ENCODE results near the gene CARMIL1. TPM values are rescaled to one million over a fixed set of nuclear protein-coding genes. Genes with fewer than 3 reads are reported as not detected.

CARMIL1 gene
- polyA plus RNA-seq, 1 of the 3 experiments (the other 2 are of a cell fraction): 1.7 TPM

DNA sequence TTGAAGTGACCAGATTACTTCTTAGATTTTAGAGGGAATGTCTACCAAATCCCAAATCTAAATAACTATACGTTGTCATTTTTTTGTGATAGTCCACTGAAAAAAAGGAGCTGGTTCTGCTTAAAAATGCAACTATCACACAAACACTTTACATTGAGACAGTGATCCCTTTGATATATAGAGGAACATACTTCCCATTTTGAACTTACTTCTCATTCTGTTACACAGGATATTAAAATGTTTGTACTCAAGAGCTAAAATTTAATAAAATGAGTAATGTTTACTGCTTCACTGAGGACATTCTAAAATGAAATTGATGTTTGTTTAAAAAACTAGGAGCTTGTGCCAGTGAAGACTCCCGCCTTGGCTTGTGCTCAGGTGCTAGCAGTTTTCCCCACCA is 174.1 kb downstream of the CARMIL1 start (continued):
- TF ChIP-seq, protein P1, sequence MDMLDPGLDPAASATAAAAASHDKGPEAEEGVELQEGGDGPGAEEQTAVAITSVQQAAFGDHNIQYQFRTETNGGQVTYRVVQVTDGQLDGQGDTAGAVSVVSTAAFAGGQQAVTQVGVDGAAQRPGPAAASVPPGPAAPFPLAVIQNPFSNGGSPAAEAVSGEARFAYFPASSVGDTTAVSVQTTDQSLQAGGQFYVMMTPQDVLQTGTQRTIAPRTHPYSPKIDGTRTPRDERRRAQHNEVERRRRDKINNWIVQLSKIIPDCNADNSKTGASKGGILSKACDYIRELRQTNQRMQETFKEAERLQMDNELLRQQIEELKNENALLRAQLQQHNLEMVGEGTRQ (IDR thresholded peaks at IDR 0.05; ENCODE audit: borderline replicate concordance, low read depth, low read length): no peak

DNA sequence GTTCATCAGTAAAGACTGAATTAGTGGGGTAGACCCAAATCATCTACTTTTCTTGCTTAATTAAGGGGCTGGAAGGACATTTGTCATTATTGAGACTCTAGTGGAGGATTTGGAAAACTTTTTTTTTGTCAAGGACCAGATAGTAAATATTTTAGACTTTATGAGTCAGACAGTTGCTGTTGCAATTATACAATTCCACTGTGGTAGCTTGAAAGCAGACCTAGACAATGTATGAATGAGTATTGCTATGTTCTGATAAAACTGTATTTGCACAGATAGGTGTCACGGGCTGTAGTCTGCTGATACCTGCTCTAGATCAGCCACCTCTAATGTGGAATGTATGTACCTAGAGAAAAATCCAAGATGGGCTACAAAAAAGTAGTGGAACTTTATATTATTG is 175.0 kb downstream of the CARMIL1 start:
- no peaks in the 10 kb centered on the region for H3K27me3 ChIP-seq (ENCODE audit: insufficient read depth)
- H3K4me1 ChIP-seq (ENCODE audit: control insufficient read depth in 1 of 2, insufficient read depth in 2 of 2, low read depth in 1 of 2, low read length in 1 of 2): peaks cover 5% of the 10 kb centered on the region in 2 experiments; a peak in 2 of 4 replicates
- no peaks in the 10 kb centered on the region for H3K36me3 ChIP-seq (replicated peaks in 1 of 2; ENCODE audit: control insufficient read depth in 1 of 2, insufficient read depth in 2 of 2, low read length in 1 of 2)
- WGBS (ENCODE audit: low lambda C conversion rate): 80% methylated on average over 1 of the region's 1 CpG
- H3K79me2 ChIP-seq (ENCODE audit: insufficient read depth): no peaks in the 10 kb centered on the region
- DNase-seq: no peak
- no peak overlapping the region for H3K9ac ChIP-seq
- H3K4me3 ChIP-seq (ENCODE audit: low read depth in 2 of 2, low read length in 1 of 2): no peak overlapping the region
- H2AFZ ChIP-seq (ENCODE audit: low read depth): no peak overlapping the region
- no peak overlapping the region for H3K4me2 ChIP-seq
- H3K9me2 ChIP-seq: no peaks in the 10 kb centered on the region
- ChIA-PET POLR2A (no interaction called here), CTCF (interaction anchor here (0.6 to 1.9 kb wide), 3 partner anchors 10 to 175 kb away, joined by 3 to 8 read pairs (median 3); partner anchors contain the start of gene CARMIL1)
- TF ChIP-seq POLR2AphosphoS5 (IDR thresholded peaks at IDR 0.05; ENCODE audit: low read depth, low read length): no peak
- no peak for TF ChIP-seq GATA2 (CRISPR knock-in tag; IDR thresholded peaks at IDR 0.05)
- TF ChIP-seq NFIC (IDR thresholded peaks at IDR 0.05; ENCODE audit: borderline replicate concordance): no peak
- TF ChIP-seq TEAD4 (IDR thresholded peaks at IDR 0.05; ENCODE audit: borderline replicate concordance, insufficient read depth): no peak
- no peak for TF ChIP-seq EZH2phosphoT487 (IDR thresholded peaks at IDR 0.05; ENCODE audit: borderline replicate concordance, low read depth)
- no peak for TF ChIP-seq FOXM1 (IDR thresholded peaks at IDR 0.05; ENCODE audit: low read depth)
- TF ChIP-seq FOXJ3 (CRISPR knock-in tag; IDR thresholded peaks at IDR 0.05): no peak
- TF ChIP-seq RAD21 (IDR thresholded peaks at IDR 0.05; ENCODE audit: low read length): no peak
- TF ChIP-seq, protein P2, sequence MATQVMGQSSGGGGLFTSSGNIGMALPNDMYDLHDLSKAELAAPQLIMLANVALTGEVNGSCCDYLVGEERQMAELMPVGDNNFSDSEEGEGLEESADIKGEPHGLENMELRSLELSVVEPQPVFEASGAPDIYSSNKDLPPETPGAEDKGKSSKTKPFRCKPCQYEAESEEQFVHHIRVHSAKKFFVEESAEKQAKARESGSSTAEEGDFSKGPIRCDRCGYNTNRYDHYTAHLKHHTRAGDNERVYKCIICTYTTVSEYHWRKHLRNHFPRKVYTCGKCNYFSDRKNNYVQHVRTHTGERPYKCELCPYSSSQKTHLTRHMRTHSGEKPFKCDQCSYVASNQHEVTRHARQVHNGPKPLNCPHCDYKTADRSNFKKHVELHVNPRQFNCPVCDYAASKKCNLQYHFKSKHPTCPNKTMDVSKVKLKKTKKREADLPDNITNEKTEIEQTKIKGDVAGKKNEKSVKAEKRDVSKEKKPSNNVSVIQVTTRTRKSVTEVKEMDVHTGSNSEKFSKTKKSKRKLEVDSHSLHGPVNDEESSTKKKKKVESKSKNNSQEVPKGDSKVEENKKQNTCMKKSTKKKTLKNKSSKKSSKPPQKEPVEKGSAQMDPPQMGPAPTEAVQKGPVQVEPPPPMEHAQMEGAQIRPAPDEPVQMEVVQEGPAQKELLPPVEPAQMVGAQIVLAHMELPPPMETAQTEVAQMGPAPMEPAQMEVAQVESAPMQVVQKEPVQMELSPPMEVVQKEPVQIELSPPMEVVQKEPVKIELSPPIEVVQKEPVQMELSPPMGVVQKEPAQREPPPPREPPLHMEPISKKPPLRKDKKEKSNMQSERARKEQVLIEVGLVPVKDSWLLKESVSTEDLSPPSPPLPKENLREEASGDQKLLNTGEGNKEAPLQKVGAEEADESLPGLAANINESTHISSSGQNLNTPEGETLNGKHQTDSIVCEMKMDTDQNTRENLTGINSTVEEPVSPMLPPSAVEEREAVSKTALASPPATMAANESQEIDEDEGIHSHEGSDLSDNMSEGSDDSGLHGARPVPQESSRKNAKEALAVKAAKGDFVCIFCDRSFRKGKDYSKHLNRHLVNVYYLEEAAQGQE (IDR thresholded peaks at IDR 0.05; ENCODE audit: low read depth, low read length): no peak
- TF ChIP-seq, protein P3, sequence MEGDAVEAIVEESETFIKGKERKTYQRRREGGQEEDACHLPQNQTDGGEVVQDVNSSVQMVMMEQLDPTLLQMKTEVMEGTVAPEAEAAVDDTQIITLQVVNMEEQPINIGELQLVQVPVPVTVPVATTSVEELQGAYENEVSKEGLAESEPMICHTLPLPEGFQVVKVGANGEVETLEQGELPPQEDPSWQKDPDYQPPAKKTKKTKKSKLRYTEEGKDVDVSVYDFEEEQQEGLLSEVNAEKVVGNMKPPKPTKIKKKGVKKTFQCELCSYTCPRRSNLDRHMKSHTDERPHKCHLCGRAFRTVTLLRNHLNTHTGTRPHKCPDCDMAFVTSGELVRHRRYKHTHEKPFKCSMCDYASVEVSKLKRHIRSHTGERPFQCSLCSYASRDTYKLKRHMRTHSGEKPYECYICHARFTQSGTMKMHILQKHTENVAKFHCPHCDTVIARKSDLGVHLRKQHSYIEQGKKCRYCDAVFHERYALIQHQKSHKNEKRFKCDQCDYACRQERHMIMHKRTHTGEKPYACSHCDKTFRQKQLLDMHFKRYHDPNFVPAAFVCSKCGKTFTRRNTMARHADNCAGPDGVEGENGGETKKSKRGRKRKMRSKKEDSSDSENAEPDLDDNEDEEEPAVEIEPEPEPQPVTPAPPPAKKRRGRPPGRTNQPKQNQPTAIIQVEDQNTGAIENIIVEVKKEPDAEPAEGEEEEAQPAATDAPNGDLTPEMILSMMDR (IDR thresholded peaks at IDR 0.05): no peak
- no peak for TF ChIP-seq NRF1 (IDR thresholded peaks at IDR 0.05; ENCODE audit: low read depth, low read length)
- no peak for TF ChIP-seq GABPA (IDR thresholded peaks at IDR 0.05; ENCODE audit: low read depth)
- TF ChIP-seq, protein P4, sequence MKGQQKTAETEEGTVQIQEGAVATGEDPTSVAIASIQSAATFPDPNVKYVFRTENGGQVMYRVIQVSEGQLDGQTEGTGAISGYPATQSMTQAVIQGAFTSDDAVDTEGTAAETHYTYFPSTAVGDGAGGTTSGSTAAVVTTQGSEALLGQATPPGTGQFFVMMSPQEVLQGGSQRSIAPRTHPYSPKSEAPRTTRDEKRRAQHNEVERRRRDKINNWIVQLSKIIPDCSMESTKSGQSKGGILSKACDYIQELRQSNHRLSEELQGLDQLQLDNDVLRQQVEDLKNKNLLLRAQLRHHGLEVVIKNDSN (IDR thresholded peaks at IDR 0.05; ENCODE audit: borderline replicate concordance, low read depth): no peak
- TF ChIP-seq SIN3A (IDR thresholded peaks at IDR 0.05; ENCODE audit: borderline replicate concordance, low read depth, low read length): no peak
- no peak overlapping the region for H3K27ac ChIP-seq (ENCODE audit: low read depth in 2 of 2, low read length in 1 of 2)
- no peaks in the 10 kb centered on the region for H3F3A ChIP-seq (replicated peaks; ENCODE audit: insufficient read depth)
- no peaks in the 10 kb centered on the region for H4K20me1 ChIP-seq (ENCODE audit: insufficient read depth)
- H3K9me3 ChIP-seq: no peaks in the 10 kb centered on the region
